ENCODE data around the gene COIL. TPM values are rescaled to one million over a fixed set of nuclear protein-coding genes. Genes with fewer than 3 reads are reported as not detected.

The COIL gene
- total and polyA plus RNA-seq, 2 of the 13 experiments (the other 11 are each of a cell fraction or from before 2014, with no cell fraction given) = 8.1 to 29.4 TPM

DNA sequence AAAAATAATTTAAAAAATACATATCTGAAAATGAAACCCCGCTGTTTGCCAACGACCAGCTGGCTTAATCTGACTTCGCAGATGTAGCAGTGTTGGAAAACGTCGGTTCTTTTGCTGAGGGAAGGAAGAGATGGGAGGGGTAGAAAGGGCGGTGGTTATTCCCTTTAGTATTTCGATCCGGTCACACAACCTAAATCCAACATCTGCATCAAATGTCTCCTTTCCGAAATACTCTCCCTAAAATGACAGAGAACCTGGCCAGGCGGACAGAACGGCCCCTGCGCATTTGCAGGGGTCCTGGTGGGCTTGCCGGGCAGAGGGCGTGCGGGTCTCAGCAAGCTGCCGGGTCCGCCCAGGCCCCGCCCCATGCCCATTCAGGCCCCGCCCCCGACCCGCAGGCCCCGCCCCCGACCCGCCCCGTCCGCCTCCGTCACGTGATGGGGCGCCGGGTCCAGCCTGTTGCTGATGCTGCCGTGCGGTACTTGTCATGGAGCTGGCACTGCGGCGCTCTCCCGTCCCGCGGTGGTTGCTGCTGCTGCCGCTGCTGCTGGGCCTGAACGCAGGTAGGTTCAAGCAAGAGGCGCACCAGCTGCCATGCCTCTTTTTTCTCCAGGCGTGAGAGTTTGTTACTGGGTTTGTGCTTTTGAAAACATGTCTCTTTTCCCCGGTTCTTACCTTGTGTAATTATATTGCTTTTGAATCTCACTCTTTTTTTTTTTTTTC lies 17.0 kb upstream of the COIL start, which contains the start of gene SCPEP1 (continued):
- TF ChIP-seq, protein P1, sequence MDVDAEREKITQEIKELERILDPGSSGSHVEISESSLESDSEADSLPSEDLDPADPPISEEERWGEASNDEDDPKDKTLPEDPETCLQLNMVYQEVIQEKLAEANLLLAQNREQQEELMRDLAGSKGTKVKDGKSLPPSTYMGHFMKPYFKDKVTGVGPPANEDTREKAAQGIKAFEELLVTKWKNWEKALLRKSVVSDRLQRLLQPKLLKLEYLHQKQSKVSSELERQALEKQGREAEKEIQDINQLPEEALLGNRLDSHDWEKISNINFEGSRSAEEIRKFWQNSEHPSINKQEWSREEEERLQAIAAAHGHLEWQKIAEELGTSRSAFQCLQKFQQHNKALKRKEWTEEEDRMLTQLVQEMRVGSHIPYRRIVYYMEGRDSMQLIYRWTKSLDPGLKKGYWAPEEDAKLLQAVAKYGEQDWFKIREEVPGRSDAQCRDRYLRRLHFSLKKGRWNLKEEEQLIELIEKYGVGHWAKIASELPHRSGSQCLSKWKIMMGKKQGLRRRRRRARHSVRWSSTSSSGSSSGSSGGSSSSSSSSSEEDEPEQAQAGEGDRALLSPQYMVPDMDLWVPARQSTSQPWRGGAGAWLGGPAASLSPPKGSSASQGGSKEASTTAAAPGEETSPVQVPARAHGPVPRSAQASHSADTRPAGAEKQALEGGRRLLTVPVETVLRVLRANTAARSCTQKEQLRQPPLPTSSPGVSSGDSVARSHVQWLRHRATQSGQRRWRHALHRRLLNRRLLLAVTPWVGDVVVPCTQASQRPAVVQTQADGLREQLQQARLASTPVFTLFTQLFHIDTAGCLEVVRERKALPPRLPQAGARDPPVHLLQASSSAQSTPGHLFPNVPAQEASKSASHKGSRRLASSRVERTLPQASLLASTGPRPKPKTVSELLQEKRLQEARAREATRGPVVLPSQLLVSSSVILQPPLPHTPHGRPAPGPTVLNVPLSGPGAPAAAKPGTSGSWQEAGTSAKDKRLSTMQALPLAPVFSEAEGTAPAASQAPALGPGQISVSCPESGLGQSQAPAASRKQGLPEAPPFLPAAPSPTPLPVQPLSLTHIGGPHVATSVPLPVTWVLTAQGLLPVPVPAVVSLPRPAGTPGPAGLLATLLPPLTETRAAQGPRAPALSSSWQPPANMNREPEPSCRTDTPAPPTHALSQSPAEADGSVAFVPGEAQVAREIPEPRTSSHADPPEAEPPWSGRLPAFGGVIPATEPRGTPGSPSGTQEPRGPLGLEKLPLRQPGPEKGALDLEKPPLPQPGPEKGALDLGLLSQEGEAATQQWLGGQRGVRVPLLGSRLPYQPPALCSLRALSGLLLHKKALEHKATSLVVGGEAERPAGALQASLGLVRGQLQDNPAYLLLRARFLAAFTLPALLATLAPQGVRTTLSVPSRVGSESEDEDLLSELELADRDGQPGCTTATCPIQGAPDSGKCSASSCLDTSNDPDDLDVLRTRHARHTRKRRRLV (CRISPR knock-in tag; IDR thresholded peaks at IDR 0.05) = no peak
- TF ChIP-seq, protein P2, sequence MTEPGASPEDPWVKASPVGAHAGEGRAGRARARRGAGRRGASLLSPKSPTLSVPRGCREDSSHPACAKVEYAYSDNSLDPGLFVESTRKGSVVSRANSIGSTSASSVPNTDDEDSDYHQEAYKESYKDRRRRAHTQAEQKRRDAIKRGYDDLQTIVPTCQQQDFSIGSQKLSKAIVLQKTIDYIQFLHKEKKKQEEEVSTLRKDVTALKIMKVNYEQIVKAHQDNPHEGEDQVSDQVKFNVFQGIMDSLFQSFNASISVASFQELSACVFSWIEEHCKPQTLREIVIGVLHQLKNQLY (CRISPR knock-in tag; IDR thresholded peaks at IDR 0.05) = no peak
- TF ChIP-seq, protein P3, sequence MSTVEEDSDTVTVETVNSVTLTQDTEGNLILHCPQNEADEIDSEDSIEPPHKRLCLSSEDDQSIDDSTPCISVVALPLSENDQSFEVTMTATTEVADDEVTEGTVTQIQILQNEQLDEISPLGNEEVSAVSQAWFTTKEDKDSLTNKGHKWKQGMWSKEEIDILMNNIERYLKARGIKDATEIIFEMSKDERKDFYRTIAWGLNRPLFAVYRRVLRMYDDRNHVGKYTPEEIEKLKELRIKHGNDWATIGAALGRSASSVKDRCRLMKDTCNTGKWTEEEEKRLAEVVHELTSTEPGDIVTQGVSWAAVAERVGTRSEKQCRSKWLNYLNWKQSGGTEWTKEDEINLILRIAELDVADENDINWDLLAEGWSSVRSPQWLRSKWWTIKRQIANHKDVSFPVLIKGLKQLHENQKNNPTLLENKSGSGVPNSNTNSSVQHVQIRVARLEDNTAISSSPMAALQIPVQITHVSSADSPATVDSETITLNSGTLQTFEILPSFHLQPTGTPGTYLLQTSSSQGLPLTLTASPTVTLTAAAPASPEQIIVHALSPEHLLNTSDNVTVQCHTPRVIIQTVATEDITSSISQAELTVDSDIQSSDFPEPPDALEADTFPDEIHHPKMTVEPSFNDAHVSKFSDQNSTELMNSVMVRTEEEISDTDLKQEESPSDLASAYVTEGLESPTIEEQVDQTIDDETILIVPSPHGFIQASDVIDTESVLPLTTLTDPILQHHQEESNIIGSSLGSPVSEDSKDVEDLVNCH (CRISPR knock-in tag; IDR thresholded peaks at IDR 0.05) = no peak
- TF ChIP-seq, protein P4, sequence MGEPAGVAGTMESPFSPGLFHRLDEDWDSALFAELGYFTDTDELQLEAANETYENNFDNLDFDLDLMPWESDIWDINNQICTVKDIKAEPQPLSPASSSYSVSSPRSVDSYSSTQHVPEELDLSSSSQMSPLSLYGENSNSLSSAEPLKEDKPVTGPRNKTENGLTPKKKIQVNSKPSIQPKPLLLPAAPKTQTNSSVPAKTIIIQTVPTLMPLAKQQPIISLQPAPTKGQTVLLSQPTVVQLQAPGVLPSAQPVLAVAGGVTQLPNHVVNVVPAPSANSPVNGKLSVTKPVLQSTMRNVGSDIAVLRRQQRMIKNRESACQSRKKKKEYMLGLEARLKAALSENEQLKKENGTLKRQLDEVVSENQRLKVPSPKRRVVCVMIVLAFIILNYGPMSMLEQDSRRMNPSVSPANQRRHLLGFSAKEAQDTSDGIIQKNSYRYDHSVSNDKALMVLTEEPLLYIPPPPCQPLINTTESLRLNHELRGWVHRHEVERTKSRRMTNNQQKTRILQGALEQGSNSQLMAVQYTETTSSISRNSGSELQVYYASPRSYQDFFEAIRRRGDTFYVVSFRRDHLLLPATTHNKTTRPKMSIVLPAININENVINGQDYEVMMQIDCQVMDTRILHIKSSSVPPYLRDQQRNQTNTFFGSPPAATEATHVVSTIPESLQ (CRISPR knock-in tag; conservative IDR thresholded peaks at IDR 0.05) = no peak
- TF ChIP-seq THAP11 (CRISPR knock-in tag; IDR thresholded peaks at IDR 0.05) (peak; percentile 31; the same call in 1 of the 2 replicates), ZNF878 (CRISPR knock-in tag; IDR thresholded peaks at IDR 0.05) (no peak), ZNF605 (CRISPR knock-in tag; IDR thresholded peaks at IDR 0.05) (no peak), GTF2F1 (IDR thresholded peaks at IDR 0.05; ENCODE audit: low read length) (no peak), PAF1 (CRISPR knock-in tag; IDR thresholded peaks at IDR 0.05) (no peak), ZNF33B (CRISPR knock-in tag; IDR thresholded peaks at IDR 0.05) (no peak), BRD4 (CRISPR knock-in tag; IDR thresholded peaks at IDR 0.05) (no peak)
- TF ChIP-seq, protein P5, sequence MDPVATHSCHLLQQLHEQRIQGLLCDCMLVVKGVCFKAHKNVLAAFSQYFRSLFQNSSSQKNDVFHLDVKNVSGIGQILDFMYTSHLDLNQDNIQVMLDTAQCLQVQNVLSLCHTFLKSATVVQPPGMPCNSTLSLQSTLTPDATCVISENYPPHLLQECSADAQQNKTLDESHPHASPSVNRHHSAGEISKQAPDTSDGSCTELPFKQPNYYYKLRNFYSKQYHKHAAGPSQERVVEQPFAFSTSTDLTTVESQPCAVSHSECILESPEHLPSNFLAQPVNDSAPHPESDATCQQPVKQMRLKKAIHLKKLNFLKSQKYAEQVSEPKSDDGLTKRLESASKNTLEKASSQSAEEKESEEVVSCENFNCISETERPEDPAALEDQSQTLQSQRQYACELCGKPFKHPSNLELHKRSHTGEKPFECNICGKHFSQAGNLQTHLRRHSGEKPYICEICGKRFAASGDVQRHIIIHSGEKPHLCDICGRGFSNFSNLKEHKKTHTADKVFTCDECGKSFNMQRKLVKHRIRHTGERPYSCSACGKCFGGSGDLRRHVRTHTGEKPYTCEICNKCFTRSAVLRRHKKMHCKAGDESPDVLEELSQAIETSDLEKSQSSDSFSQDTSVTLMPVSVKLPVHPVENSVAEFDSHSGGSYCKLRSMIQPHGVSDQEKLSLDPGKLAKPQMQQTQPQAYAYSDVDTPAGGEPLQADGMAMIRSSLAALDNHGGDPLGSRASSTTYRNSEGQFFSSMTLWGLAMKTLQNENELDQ (CRISPR knock-in tag; IDR thresholded peaks at IDR 0.05; ENCODE audit: borderline replicate concordance) = no peak
